IPS-20b (cell line): ENCODE results near the gene DPP3.
A peak's percentile ranks its signal among the peaks of the same experiment; 100 is the strongest.

Source experiments
- H3K27ac ChIP-seq: one replicate; pipeline ENCODE4 v1.5.1; 2013; ENCODE audit warnings: low read length
- H3K27me3 ChIP-seq: 2 replicates; pipeline ENCODE4 v1.6.1; 2013; ENCODE audit warnings: mild to moderate bottlenecking, low read length, inconsistent platforms; ENCODE audit not compliant: insufficient read depth
- H3K36me3 ChIP-seq: 2 replicates; pipeline ENCODE4 v1.6.1; 2013; ENCODE audit warnings: low read depth, mild to moderate bottlenecking, inconsistent platforms, low read length, moderate library complexity; ENCODE audit not compliant: insufficient read depth
- H3K4me1 ChIP-seq: 2 replicates; pipeline ENCODE4 v1.6.1; 2013; ENCODE audit warnings: mild to moderate bottlenecking, control low read depth, inconsistent platforms, low read length, moderate library complexity; ENCODE audit not compliant: insufficient read depth
- H3K4me3 ChIP-seq: 2 replicates; pipeline ENCODE4 v1.5.1; 2013; ENCODE audit warnings: mild to moderate bottlenecking, low read length, inconsistent platforms
- H3K9ac ChIP-seq: 2 replicates; pipeline ENCODE4 v1.6.1; 2013; ENCODE audit warnings: low read depth, mild to moderate bottlenecking, inconsistent platforms, low read length, moderate library complexity
- H3K9me3 ChIP-seq: 2 replicates; pipeline ENCODE4 v1.6.1; 2013; ENCODE audit warnings: mild to moderate bottlenecking, low read depth, low read length, inconsistent platforms; ENCODE audit not compliant: insufficient read depth

Gene DPP3

GRCh38 chr11:66465373-66466224, 14.6 kb upstream of the DPP3 start:
- H3K9ac ChIP-seq: peak overlapping the region; percentile 81; the same call in 1 of the 2 replicates
- peak overlapping the region; percentile 37 for H3K27ac ChIP-seq
- peaks cover 10% of the 10 kb centered on the region for H3K4me1 ChIP-seq
- peaks cover 6% of the 10 kb centered on the region; the same call in 1 of the 2 replicates for H3K36me3 ChIP-seq
- peak overlapping the region; percentile 87 for H3K4me3 ChIP-seq
- no peaks in the 10 kb centered on the region; the same call in 1 of the 2 replicates for H3K9me3 ChIP-seq
- no peaks in the 10 kb centered on the region; the same call in 1 of the 2 replicates for H3K27me3 ChIP-seq

- peaks cover 6% of the 10 kb centered on the region for H3K36me3 ChIP-seq
- no peaks in the 10 kb centered on the region; the same call in 1 of the 2 replicates for H3K9me3 ChIP-seq
- H3K27ac ChIP-seq: peak within 1 kb of the TSS; percentile 74
- no peaks in the 10 kb centered on the region; the same call in 1 of the 2 replicates for H3K27me3 ChIP-seq
- H3K4me3 ChIP-seq: peak within 1 kb of the TSS; percentile 87
- peak within 1 kb of the TSS; percentile 81; the same call in 1 of the 2 replicates for H3K9ac ChIP-seq
- H3K4me1 ChIP-seq: peaks cover 10% of the 10 kb centered on the region
Observed at GRCh38 chr11:66466225-66467033, 13.8 kb upstream of the DPP3 start, which contains the start of gene PELI3. Gene PELI3, plus strand, starts transcription at chr11:66466905. Its CDS starts 1,224 bp downstream, at chr11:66468129.

GRCh38 chr11:66467034-66467659, 13.1 kb upstream of the DPP3 start:
- H3K9ac ChIP-seq: peak overlapping the region; percentile 4; the same call in 1 of the 2 replicates
- peaks cover 7% of the 10 kb centered on the region for H3K36me3 ChIP-seq
- H3K27ac ChIP-seq: no peak overlapping the region
- H3K4me3 ChIP-seq: peak overlapping the region; percentile 87
- H3K27me3 ChIP-seq: no peaks in the 10 kb centered on the region; the same call in 1 of the 2 replicates
- H3K4me1 ChIP-seq: peaks cover 10% of the 10 kb centered on the region
- H3K9me3 ChIP-seq: no peaks in the 10 kb centered on the region

- H3K9ac ChIP-seq: no peak overlapping the region
- H3K27me3 ChIP-seq: no peaks in the 10 kb centered on the region; the same call in 1 of the 2 replicates
- H3K9me3 ChIP-seq: no peaks in the 10 kb centered on the region
- peak overlapping the region; percentile 87 for H3K4me3 ChIP-seq
- H3K36me3 ChIP-seq: peaks cover 13% of the 10 kb centered on the region
- peaks cover 10% of the 10 kb centered on the region for H3K4me1 ChIP-seq
- H3K27ac ChIP-seq: no peak overlapping the region
Observed at GRCh38 chr11:66467756-66468155, 12.5 kb upstream of the DPP3 start.

- Histone ChIP-seq H3K36me3 (peaks cover 21% of the 10 kb centered on the region), H3K4me3 (no peak overlapping the region), H3K9ac (no peak overlapping the region), H3K27ac (no peak overlapping the region), H3K9me3 (no peaks in the 10 kb centered on the region), H3K27me3 (no peaks in the 10 kb centered on the region; the same call in 1 of the 2 replicates), H3K4me1 (peaks cover 10% of the 10 kb centered on the region)
Observed at GRCh38 chr11:66468691-66469090, 11.5 kb upstream of the DPP3 start.

GRCh38 chr11:66469441-66469840, 10.8 kb upstream of the DPP3 start:
- H3K36me3 ChIP-seq: peaks cover 24% of the 10 kb centered on the region
- H3K9ac ChIP-seq: no peak overlapping the region
- H3K27ac ChIP-seq: no peak overlapping the region
- H3K27me3 ChIP-seq: no peaks in the 10 kb centered on the region; the same call in 1 of the 2 replicates
- no peaks in the 10 kb centered on the region for H3K9me3 ChIP-seq
- H3K4me1 ChIP-seq: peaks cover 10% of the 10 kb centered on the region
- no peak overlapping the region for H3K4me3 ChIP-seq

GRCh38 chr11:66470015-66470414, 10.2 kb upstream of the DPP3 start:
- no peak overlapping the region for H3K27ac ChIP-seq
- H3K36me3 ChIP-seq: peaks cover 24% of the 10 kb centered on the region
- H3K27me3 ChIP-seq: no peaks in the 10 kb centered on the region; the same call in 1 of the 2 replicates

GRCh38 chr11:66471142-66471541, 9.1 kb upstream of the DPP3 start:
- H3K36me3 ChIP-seq: peaks cover 24% of the 10 kb centered on the region

More at GRCh38 chr11:66470015-66470414, 10.2 kb upstream of the DPP3 start:
- peaks cover 10% of the 10 kb centered on the region for H3K4me1 ChIP-seq
- no peak overlapping the region for H3K4me3 ChIP-seq
- no peaks in the 10 kb centered on the region for H3K9me3 ChIP-seq
- H3K9ac ChIP-seq: no peak overlapping the region

GRCh38 chr11:66472054-66472453, 8.2 kb upstream of the DPP3 start:
- Histone ChIP-seq H3K4me3 (no peak overlapping the region), H3K9me3 (no peaks in the 10 kb centered on the region), H3K36me3 (peaks cover 24% of the 10 kb centered on the region), H3K4me1 (peaks cover 5% of the 10 kb centered on the region; the same call in 1 of the 2 replicates), H3K9ac (no peak overlapping the region), H3K27ac (no peak overlapping the region), H3K27me3 (no peaks in the 10 kb centered on the region; the same call in 1 of the 2 replicates)

More at GRCh38 chr11:66471142-66471541, 9.1 kb upstream of the DPP3 start:
- Histone ChIP-seq H3K27me3 (no peaks in the 10 kb centered on the region; the same call in 1 of the 2 replicates), H3K9ac (no peak overlapping the region), H3K9me3 (no peaks in the 10 kb centered on the region), H3K4me1 (peaks cover 5% of the 10 kb centered on the region; the same call in 1 of the 2 replicates), H3K27ac (no peak overlapping the region), H3K4me3 (no peak overlapping the region)

GRCh38 chr11:66473167-66473566, 7.1 kb upstream of the DPP3 start:
- Histone ChIP-seq H3K4me1 (no peaks in the 10 kb centered on the region), H3K4me3 (no peak overlapping the region), H3K27me3 (no peaks in the 10 kb centered on the region), H3K9me3 (no peaks in the 10 kb centered on the region), H3K27ac (no peak overlapping the region), H3K36me3 (peaks cover 24% of the 10 kb centered on the region), H3K9ac (no peak overlapping the region)
